Measurements from ENCODE around the gene DIPK1C. TPM values are rescaled to one million over a fixed set of nuclear protein-coding genes. Genes with fewer than 3 reads are reported as not detected.
A peak's percentile ranks its signal among the peaks of the same experiment; 100 is the strongest.

Gene DIPK1C
- total and polyA plus RNA-seq, 11 donors, result 1.3 to 14.2 (median 6.3) TPM

DNA sequence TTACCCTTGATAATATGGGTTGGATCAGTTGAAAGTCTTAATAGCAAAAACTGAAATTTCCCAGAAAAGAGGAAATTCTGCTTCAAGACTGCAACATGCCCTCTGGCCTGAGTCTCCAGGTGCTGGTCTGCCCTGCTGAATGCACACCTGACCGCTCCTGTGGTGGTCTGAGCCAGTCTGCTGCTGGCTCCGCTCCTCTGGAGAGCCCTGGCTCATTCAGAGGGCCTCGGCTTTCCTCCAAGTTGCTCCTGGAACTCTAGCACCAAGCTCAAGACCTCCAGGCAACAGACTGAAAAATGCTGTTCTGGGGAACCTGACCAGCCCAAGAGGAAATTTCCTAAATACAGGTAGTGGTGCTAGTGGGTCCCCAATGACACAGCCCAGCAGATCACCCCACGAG lies 64.8 kb downstream of the DIPK1C start:
- H3K4me1 ChIP-seq, result peaks cover 0 to 27% (median 4%) of the 10 kb centered on the region in 12 donors
- DNase-seq, result no peak
- no peaks in the 10 kb centered on the region for H3K36me3 ChIP-seq
- no peak overlapping the region for H3K4me3 ChIP-seq
- intact Hi-C loops (cut with DNase I), result no loop called here
- 89 to 96% (median 95%) methylated on average over 1 to 4 of the region's 4 CpGs for WGBS, 4 donors
- H3K9me3 ChIP-seq, result no peaks in the 10 kb centered on the region
- no peak for TF ChIP-seq POLR2A (IDR thresholded peaks at IDR 0.05)
- TF ChIP-seq, protein P1, sequence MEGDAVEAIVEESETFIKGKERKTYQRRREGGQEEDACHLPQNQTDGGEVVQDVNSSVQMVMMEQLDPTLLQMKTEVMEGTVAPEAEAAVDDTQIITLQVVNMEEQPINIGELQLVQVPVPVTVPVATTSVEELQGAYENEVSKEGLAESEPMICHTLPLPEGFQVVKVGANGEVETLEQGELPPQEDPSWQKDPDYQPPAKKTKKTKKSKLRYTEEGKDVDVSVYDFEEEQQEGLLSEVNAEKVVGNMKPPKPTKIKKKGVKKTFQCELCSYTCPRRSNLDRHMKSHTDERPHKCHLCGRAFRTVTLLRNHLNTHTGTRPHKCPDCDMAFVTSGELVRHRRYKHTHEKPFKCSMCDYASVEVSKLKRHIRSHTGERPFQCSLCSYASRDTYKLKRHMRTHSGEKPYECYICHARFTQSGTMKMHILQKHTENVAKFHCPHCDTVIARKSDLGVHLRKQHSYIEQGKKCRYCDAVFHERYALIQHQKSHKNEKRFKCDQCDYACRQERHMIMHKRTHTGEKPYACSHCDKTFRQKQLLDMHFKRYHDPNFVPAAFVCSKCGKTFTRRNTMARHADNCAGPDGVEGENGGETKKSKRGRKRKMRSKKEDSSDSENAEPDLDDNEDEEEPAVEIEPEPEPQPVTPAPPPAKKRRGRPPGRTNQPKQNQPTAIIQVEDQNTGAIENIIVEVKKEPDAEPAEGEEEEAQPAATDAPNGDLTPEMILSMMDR (IDR thresholded peaks at IDR 0.05), result no peak
- H3K27ac ChIP-seq, result no peak overlapping the region
- no peak for ATAC-seq
- no peaks in the 10 kb centered on the region for H3K27me3 ChIP-seq

DNA sequence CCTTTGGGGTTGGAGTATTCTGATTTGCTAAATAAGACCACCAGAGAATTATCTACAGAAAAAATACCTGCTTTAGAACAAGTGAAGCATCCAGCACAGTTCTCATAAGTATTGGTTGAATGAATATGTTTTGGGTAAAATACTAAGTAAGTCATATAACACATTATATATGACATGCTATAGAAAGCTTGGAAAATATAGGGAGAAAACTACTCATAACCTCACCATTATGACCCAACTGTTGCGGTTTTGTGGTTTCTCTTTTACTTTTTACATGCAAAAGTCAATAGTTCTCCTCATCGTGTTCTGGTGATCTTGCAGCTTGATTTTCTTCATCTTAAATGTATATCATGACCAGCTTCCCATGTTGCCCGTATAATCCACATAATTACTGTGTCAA lies 66.2 kb downstream of the DIPK1C start:
- H3K4me1 ChIP-seq, result peaks cover 0 to 13% (median under 1%) of the 10 kb centered on the region in 12 donors
- WGBS, 4 donors, result 85 to 95% (median 92%) methylated on average over 3 of the region's 3 CpGs
- no peaks in the 10 kb centered on the region for H3K27me3 ChIP-seq
- intact Hi-C loops (cut with DNase I), result no loop called here
- DNase-seq (no peak), ATAC-seq (no peak)
- H3K36me3 ChIP-seq, result no peaks in the 10 kb centered on the region
- TF ChIP-seq, protein P1 (IDR thresholded peaks at IDR 0.05), result no peak
- TF ChIP-seq POLR2A (IDR thresholded peaks at IDR 0.05), result no peak
- no peak overlapping the region for H3K4me3 ChIP-seq
- H3K27ac ChIP-seq, result no peak overlapping the region
- H3K9me3 ChIP-seq, result no peaks in the 10 kb centered on the region

DNA sequence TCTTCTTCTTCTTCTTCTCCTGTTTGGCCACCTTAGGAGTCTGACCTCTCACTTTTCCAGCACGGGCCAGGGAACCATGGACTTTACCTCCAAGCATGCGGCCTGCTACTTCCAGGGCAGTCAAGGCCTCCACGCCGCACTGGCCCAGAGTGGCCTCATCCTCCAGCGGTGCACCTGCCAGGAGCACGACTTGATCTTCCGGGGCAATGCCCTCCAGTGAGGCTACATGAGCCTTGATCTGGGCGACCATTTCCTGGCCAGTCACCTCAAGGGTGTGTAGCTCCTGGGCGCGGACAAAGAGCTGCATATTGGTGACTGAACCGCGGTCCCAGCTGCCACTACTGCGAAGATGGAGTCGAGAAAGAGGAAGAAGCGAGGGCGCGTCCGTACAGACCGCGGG lies 67.1 kb downstream of the DIPK1C start:
- Histone ChIP-seq H3K4me1 (peaks cover 0 to 10% (median 0%) of the 10 kb centered on the region in 12 donors), H3K27ac (no peak overlapping the region), H3K36me3 (no peaks in the 10 kb centered on the region), H3K4me3 (no peak overlapping the region), H3K27me3 (no peaks in the 10 kb centered on the region), H3K9me3 (no peaks in the 10 kb centered on the region)
- intact Hi-C loops (cut with DNase I), result no loop called here
- 96 to 97% (median 96%) methylated on average over 20 of the region's 20 CpGs for WGBS, 4 donors
- DNase-seq (no peak), ATAC-seq (no peak)
- no peak for TF ChIP-seq POLR2A (IDR thresholded peaks at IDR 0.05)
- TF ChIP-seq, protein P1 (IDR thresholded peaks at IDR 0.05), result no peak

DNA sequence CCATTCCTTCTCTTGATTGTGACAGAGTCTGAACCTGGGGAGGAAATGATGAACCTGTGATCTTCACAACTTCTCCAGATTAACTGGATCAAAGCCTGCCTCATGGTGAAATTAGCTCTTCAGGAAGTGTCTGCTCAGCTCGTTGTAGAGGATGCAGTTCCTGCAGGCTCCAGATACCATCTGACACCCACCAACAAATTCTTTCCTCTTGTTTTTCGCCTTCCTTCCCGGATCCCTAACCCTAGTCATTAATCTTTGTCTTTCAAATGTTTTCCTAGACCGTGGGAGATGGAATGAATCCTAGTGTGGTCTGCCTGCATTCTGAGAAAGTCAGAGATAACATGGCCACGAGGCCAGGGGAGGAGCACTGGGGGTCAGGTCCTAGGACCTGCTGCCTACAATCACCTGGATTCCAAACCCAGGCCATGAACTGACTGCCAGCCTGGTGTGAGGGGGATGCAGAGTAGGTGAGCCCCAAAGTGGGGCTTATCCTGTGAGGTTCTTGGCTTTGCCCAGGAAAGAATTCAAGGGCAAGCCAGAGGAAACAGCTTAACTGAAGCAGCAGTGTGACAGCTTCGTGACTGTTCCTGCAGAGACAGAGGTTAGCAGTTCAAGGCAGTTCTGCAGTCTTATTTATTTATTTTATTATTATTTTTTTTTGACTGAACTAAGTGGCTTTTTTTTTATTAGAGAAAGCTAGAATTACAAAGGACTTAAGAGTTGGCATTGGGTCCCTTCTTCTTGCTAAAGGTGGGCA lies 67.8 kb downstream of the DIPK1C start:
- TF ChIP-seq, protein P1 (IDR thresholded peaks at IDR 0.05), result no peak
- no peak for TF ChIP-seq POLR2A (IDR thresholded peaks at IDR 0.05)
- Histone ChIP-seq H3K9me3 (no peaks in the 10 kb centered on the region), H3K4me1 (peaks cover 0 to 10% (median 0%) of the 10 kb centered on the region in 12 donors), H3K27me3 (no peaks in the 10 kb centered on the region), H3K27ac (no peak overlapping the region), H3K4me3 (no peak overlapping the region), H3K36me3 (no peaks in the 10 kb centered on the region)
- ATAC-seq, result peak in 1 of 4 donors; percentile 30
- intact Hi-C loops (cut with DNase I), result no loop called here
- DNase-seq, result no peak
- 37 to 53% (median 44%) methylated on average over 6 of the region's 6 CpGs for WGBS, 4 donors
